Epithelial cell of esophagus (primary cell): ENCODE measurements around the gene CCDC91.
A peak's percentile ranks its signal among the peaks of the same experiment; 100 is the strongest.

Experiments used
- DNase-seq: peaks from one replicate; pipeline ENCODE4 v3.0.0; 2010; ENCODE audit warnings: low read depth
- H3K4me3 ChIP-seq: 2 replicates; pipeline ENCODE4 v1.5.1; 2011; ENCODE audit warnings: mild to moderate bottlenecking, low read length, control low read depth
- TF ChIP-seq, protein P1 (sequence below): IDR thresholded peaks from 2 replicates; pipeline ENCODE4 v1.5.1; 2011; ENCODE audit warnings: low read depth, mild to moderate bottlenecking, low read length, control low read depth, inconsistent platforms; ENCODE audit not compliant: insufficient read depth; ENCODE audit errors: missing control alignments

The CCDC91 gene

DNA sequence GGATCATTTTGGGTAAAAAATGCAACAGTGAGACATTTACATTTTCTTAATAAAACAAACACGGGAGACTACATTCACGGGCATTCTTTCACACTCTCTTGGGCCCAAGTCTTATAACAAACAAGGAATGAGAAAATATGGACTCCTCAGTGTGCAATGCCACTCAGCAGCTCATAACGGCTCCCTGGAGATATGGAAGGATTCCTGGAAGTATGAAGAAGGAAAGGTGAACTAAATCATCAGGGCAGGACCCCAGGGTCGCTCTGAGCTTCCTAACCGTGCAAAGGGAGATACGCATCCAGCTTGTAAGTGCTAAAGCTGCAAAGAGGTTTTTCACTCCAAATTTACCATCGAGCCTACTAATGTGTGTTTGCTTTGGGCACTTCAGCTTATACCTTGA, 33.5 kb upstream of the CCDC91 start:
- no peak overlapping the region for H3K4me3 ChIP-seq
- TF ChIP-seq, protein P1, sequence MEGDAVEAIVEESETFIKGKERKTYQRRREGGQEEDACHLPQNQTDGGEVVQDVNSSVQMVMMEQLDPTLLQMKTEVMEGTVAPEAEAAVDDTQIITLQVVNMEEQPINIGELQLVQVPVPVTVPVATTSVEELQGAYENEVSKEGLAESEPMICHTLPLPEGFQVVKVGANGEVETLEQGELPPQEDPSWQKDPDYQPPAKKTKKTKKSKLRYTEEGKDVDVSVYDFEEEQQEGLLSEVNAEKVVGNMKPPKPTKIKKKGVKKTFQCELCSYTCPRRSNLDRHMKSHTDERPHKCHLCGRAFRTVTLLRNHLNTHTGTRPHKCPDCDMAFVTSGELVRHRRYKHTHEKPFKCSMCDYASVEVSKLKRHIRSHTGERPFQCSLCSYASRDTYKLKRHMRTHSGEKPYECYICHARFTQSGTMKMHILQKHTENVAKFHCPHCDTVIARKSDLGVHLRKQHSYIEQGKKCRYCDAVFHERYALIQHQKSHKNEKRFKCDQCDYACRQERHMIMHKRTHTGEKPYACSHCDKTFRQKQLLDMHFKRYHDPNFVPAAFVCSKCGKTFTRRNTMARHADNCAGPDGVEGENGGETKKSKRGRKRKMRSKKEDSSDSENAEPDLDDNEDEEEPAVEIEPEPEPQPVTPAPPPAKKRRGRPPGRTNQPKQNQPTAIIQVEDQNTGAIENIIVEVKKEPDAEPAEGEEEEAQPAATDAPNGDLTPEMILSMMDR, result no peak
- no peak for DNase-seq

DNA sequence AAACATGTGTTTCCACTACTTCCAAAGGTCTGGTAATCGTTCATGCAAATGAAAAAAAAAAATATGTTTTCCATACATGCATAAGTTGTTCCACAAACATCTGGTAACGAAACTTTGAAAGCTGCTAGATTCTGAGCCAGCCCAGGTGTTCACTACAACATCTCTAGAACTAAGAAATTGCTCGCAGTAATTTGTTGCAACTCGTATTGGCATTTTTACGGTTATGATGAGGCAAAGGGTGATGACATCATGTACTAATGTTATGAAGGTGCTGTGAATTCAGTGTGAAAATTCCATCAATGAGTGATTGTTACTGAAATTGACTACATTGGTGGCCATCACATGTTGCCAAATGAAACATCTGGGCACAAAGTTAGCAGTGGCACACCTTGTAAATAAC, 31.9 kb upstream of the CCDC91 start:
- DNase-seq, result peak; percentile 39
- H3K4me3 ChIP-seq, result no peak overlapping the region
- TF ChIP-seq, protein P1, result no peak

DNA sequence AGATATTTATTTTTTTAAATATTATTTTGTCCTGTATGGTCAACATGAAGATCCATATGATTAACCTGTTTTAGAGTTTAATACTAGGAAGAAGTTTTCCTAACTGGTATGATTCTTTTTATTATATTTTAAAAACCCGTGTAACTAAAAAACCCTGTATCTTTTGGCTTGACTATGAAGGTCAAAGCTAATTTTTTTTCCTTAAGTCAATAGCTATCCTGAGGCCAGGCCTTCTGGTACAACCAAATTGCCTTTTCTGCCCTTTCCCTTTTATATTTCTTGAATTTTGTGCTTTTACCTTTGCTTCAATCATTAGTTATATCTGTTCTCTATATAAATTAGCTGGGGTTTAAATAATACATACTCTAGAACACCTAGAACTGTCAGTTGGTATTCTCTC, 30.6 kb upstream of the CCDC91 start:
- no peak for DNase-seq
- TF ChIP-seq, protein P1, result no peak
- H3K4me3 ChIP-seq, result no peak overlapping the region

DNA sequence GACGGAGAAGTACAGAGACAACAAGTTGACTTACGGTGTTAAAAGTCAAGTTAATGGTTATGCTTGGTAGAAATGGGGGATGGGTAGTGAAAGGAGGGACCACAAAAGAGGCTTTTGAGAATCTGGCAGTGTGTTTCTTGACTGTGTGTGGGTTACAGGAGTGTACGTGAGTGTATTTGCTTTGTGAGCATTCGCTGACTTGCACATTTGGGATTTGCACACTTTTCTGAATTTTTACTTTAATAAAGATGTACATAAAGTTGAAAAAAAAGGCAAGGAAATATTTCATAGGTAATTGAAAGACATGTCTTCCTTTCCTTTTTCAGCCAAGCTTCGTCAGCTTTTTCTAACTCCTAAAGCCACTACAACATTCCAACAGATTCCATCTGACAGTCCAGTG, 28.6 kb upstream of the CCDC91 start:
- DNase-seq, result no peak
- no peak overlapping the region for H3K4me3 ChIP-seq
- TF ChIP-seq, protein P1, result no peak

DNA sequence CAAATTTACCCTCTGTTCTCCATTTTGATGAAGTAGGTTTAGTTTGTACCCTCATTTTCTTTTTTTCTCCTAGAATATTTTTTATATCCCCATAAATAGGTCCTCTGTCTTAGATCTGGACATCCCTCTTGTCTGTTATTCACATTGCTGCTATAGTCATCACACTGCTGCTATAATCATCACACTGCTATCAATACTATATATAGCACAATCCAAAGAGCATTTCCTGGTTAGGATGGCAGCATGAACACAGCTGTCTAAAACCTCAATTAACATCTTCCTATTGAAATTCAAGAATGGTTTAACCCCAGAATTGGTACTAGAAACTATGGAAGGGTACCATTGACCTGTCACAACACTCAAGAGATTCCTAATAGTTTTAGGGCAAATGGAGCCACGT, 27.6 kb upstream of the CCDC91 start:
- no peak for DNase-seq
- no peak overlapping the region for H3K4me3 ChIP-seq

GRCh38 chr12:28164644-28165275, 25.5 kb upstream of the CCDC91 start:
- no peak overlapping the region for H3K4me3 ChIP-seq
- TF ChIP-seq, protein P1, result no peak
- peak; percentile 43 for DNase-seq

More for the DNA sequence above, 27.6 kb upstream of the CCDC91 start:
- TF ChIP-seq, protein P1, result no peak

- DNase-seq, result no peak
- TF ChIP-seq, protein P1, result no peak
- no peak overlapping the region for H3K4me3 ChIP-seq
These were observed 22.2 kb upstream of the CCDC91 start for GRCh38 chr12:28167981-28168485.
